NCI-H2081 (cell line): ENCODE measurements around the gene AKAP3.

Source experiments
- DNase-seq, 2 experiments: peaks; one replicate each; lab custom pipeline; 2025; lab: John Stamatoyannopoulos, UW

The AKAP3 gene

GRCh38 chr12:4648501-4649357 lies at the start of gene AKAP3, which contains the start of gene NDUFA9:
Gene AKAP3, minus strand, starts transcription at chr12:4649051. Its CDS starts 10,855 bp downstream, at chr12:4638196.
Gene NDUFA9, plus strand, starts transcription at chr12:4649114. Its CDS starts 13 bp downstream, at chr12:4649127.
- DNase-seq = peak; percentile 74 to 88

GRCh38 chr12:4690760-4691159 lies 41.9 kb upstream of the AKAP3 start:
- no peak for DNase-seq

GRCh38 chr12:4685317-4685716 lies 36.5 kb upstream of the AKAP3 start:
- DNase-seq = peak in 1 of 2 experiments; percentile 2

- no peak for DNase-seq
These were observed 32.9 kb upstream of the AKAP3 start for GRCh38 chr12:4681732-4682131.

- DNase-seq = no peak
These were observed 30.9 kb upstream of the AKAP3 start for GRCh38 chr12:4679711-4680110.

GRCh38 chr12:4665236-4665635 lies 16.4 kb upstream of the AKAP3 start:
- DNase-seq = no peak

GRCh38 chr12:4663971-4664505 lies 15.2 kb upstream of the AKAP3 start:
- DNase-seq = no peak

GRCh38 chr12:4653691-4654090 lies 4.8 kb upstream of the AKAP3 start:
- DNase-seq = no peak

- DNase-seq = no peak
These were observed 4.4 kb upstream of the AKAP3 start for GRCh38 chr12:4653257-4653656.

- peak in 1 of 2 experiments; percentile 55 for DNase-seq
These were observed 459 bp upstream of the AKAP3 start for GRCh38 chr12:4649358-4649661.

- DNase-seq = no peak
These were observed 749 bp downstream of the AKAP3 start for GRCh38 chr12:4648104-4648500.

- no peak for DNase-seq
These were observed 3.8 kb downstream of the AKAP3 start for GRCh38 chr12:4645023-4645422.

GRCh38 chr12:4643747-4644146 lies 5.1 kb downstream of the AKAP3 start:
- no peak for DNase-seq

GRCh38 chr12:4630262-4630661 lies 18.6 kb downstream of the AKAP3 start:
- DNase-seq = no peak

- no peak for DNase-seq
These were observed 20.4 kb downstream of the AKAP3 start for GRCh38 chr12:4628406-4628805.

GRCh38 chr12:4626543-4626942 lies 22.3 kb downstream of the AKAP3 start:
- no peak for DNase-seq

- no peak for DNase-seq
These were observed 27.3 kb downstream of the AKAP3 start for GRCh38 chr12:4621511-4621910.

- DNase-seq = no peak
These were observed 33.2 kb downstream of the AKAP3 start for GRCh38 chr12:4615667-4616066.

GRCh38 chr12:4610481-4610880 lies 38.4 kb downstream of the AKAP3 start:
- DNase-seq = no peak

- DNase-seq = no peak
These were observed 39.8 kb downstream of the AKAP3 start for GRCh38 chr12:4609071-4609470.

GRCh38 chr12:4607056-4607455 lies 41.8 kb downstream of the AKAP3 start:
- no peak for DNase-seq

GRCh38 chr12:4604684-4605193 lies 44.1 kb downstream of the AKAP3 start:
- DNase-seq = peak; percentile 80 to 83

GRCh38 chr12:4603946-4604345 lies 44.9 kb downstream of the AKAP3 start:
- no peak for DNase-seq
